KBM-7 (cell line): ENCODE data around the gene MGMT.

ENCODE experiments used
- DNase-seq: peaks from one replicate; pipeline ENCODE4 v3.0.0-alpha.2; 2015
- in situ Hi-C: fragments of 300-500 bp; cut with MboI; formaldehyde crosslinking; loops from 2 replicates; pipeline ENCODE4 v1.14.3; 2020; ENCODE audit warnings: low sequenced_read_pairs, low pct_unique_long_range_greater_than_20kb, mixed read lengths

MGMT gene

DNA sequence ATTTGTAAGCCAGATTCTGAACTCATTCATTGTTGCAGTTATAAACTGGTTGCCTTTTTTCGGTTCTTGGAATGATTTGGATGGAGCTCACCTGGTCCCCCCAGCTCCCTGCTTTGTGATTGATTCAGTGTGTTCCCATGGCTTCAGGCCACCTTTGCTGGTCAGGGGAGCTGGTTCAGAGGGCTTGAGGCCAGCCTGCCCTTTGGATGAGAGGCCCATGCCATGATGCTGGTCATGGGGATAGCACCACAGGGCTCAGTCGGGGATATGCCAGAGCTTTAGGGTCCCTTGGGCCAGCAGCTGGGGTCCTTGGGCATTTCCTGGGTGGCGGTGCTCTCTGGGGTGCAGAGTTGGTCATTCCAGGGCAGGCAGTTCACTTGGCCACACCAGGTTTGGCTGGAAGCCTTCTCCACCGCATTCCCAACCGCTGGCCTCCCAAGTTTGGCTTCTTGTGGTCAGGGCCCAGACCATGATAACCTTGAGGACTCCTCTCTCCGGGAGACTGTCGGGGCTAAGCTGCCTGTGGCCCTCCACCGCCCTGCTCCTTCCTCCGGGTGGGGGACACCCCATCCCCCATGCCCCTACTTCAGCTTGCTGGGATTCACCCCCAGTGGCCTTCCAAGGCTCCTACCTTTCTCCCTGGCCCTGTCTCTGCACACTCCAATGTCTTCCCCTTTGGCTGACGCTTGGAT, 65.1 kb downstream of the MGMT start:
- in situ Hi-C loops = no loop called here
- DNase-seq = no peak

DNA sequence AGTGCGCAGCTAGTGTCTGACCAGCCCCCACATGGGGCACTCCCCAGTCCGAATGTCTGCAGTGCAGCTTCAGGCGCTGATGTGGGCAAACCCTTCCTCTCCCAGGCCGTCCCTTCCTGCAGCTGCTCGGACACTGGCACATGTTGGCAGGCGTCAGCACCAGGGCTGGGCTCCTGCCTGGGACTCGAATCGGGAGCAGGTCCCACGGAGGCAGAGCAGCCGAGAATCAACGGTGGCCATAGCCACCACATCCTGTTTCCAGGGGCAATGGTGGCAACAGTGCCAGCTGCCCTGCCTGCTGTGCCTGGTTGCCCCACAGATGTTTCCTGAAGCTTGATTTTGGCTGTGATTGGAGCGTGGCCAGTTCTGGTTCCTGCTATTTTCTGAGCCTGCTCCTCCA, 65.8 kb downstream of the MGMT start:
- in situ Hi-C loops = no loop called here
- DNase-seq = no peak

DNA sequence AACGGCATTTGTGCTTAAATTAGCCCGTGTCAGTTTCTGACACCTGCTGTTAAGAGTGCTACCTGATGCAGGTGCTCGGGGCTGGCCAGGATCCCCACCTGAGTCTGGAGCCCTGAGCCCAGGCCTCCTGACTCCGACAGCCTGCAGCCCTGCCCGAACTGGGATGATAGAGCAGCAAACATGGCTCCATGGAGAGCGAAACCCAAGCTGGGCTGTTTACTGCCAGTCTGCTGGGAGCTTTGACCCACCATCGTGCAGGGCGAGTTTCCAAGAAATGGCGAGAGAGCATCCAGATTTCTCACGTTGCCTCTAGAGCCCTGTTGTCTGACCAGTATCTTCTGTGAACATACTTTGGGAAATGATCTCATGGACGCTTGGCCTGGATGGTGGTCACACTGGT, 66.2 kb downstream of the MGMT start:
- DNase-seq = no peak
- in situ Hi-C loops = no loop called here

DNA sequence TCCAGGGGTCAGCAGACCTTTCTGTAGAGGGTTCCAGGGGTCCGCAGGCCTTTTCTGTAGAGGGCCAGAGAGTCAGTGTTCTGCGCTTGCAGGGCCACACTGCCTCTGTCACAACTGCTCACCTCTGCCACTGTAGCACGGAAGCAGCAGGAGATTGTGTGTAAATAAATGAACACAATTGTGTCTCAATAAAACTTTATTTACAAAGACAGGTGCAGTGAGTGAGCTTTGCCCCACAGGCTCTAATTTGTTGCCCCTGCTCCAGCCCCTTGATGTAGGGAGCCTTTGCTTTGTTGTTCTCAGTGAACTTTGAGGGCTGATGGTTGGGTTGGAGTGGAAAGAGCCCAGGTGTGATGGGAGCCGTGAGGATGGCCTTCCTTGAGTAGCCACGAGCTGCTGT, 67.8 kb downstream of the MGMT start:
- no peak for DNase-seq
- in situ Hi-C loops = no loop called here

DNA sequence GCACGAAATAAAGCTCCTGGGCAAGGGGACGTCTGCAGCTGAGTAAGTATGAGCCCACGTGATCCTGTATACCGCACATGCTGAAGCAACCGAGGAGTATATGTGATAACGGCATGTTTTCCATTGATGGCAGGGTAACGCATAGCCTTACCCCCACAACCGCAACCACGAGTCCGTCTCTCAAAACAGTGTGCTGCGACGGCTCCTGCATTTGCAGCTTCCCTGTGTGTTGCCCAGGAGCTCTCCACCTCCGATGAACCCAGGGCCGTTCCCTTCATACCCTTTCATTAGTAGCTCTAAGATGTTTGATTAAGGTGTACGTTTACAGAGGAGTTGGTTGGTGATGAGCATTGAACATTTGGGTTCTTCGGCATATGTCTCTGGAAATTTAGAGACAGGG, 69.3 kb downstream of the MGMT start:
- no peak for DNase-seq
- in situ Hi-C loops = no loop called here

DNA sequence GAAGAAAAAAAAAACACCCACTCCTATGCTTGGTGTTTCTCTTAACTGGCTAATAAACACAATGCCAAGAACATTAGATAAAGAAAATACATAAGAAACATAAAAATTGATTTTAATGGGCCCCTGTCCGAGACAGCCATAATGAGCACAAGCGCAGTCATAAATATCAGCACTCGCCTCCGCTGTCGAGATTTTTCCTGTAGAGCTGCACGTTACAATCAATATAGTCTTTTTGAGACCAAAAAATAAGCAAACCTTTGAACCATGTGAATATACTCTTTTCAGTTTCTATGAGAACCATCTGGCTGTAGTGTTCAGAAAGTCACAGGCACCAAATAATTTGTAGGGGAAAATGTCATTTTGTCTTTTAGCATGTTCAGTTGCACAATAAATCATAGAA, 70.1 kb downstream of the MGMT start:
- in situ Hi-C loops = no loop called here
- DNase-seq = no peak

DNA sequence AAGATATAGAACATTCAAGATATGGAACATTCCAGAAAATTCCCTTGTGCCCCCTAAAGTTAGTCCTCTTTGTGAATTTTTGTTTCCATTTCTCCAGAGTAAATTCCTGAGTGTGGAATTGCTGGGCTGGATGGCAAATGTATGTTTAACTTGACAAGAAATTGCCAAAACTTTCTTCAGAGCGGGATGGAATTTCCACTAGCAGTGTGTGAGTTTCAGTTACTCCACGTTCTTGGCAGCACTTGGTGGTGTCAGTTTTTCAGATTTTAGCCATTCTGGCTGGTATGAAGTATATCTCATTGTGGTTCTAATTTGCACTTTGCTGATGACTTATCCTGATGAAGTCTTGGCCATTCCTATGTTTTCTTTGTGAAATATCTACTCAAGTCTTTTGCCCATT, 71.2 kb downstream of the MGMT start:
- no peak for DNase-seq
- in situ Hi-C loops = no loop called here

DNA sequence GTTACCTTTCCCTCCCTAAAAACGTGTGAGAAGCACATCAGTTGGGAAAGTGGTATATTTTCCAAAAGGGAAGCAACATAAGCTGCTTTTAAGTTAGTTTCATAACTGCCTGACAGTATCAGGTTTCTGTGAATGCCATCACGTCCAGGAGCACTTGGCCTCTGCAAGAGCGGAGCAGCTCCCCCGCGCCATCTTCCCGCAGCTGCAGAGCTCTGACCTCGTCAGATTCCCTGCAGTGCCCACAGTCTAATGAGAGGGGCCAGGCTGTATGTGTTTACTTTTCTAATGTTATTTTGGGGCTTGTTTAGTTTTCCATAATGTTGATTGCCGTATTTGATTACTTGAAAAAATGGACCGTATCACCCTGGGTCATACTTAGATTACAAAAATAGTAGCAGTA, 74.2 kb downstream of the MGMT start:
- DNase-seq = no peak
- in situ Hi-C loops = no loop called here

DNA sequence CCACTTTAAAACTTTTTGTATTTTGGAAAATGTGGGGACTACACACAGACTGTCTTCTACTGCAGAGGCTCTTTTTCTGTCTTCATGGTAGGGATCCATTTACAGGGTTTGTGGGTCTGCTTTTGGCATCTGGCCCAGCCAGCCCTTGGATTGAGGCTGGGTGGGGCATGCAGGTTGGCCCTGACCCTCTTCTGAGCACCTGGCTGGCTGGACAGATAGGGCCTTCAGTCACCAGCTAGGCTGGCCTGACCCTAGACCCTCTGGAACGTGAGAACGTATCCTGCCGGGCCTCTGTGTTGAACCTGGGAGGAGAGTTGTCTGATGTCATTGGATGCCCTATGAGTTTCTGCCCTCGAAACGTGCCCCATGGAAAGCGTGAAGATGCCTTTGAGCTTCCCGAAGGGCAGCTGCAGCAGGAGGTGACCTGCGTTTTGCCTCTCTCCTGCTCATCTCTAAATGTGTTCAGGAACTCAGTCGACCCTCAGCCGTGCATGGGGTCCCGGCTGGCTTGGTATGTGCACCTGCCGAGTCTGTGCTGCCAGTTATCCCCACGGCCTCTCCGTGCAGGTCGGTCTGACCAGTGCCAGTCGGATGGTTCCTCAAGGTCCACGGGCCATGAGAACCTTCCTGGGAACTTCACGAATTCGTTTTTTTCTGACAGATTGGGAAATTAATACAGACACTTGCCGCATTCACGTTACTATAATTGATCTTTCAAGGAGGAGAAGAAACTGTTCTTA, 74.9 kb downstream of the MGMT start:
- in situ Hi-C loops = no loop called here
- no peak for DNase-seq

DNA sequence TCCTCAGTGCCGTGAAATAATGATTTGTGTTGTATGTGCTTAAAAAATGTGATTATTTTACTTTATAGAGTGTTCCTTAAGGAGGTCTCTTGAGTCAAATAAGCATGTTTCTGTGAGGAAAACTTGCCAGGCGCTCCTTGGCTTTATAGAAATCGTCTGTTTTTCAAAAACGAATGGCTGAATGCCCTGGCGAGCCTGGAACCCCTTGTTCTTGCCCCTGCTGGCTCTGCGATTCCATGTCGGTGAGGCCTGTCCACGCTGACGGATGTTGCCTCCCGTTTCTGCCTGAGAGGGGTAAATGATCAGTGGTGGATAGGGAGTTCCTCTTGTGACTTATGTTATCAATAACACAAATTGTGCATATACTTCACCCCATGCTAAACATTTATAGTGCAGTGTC, 75.5 kb downstream of the MGMT start:
- DNase-seq = no peak
- in situ Hi-C loops = no loop called here

DNA sequence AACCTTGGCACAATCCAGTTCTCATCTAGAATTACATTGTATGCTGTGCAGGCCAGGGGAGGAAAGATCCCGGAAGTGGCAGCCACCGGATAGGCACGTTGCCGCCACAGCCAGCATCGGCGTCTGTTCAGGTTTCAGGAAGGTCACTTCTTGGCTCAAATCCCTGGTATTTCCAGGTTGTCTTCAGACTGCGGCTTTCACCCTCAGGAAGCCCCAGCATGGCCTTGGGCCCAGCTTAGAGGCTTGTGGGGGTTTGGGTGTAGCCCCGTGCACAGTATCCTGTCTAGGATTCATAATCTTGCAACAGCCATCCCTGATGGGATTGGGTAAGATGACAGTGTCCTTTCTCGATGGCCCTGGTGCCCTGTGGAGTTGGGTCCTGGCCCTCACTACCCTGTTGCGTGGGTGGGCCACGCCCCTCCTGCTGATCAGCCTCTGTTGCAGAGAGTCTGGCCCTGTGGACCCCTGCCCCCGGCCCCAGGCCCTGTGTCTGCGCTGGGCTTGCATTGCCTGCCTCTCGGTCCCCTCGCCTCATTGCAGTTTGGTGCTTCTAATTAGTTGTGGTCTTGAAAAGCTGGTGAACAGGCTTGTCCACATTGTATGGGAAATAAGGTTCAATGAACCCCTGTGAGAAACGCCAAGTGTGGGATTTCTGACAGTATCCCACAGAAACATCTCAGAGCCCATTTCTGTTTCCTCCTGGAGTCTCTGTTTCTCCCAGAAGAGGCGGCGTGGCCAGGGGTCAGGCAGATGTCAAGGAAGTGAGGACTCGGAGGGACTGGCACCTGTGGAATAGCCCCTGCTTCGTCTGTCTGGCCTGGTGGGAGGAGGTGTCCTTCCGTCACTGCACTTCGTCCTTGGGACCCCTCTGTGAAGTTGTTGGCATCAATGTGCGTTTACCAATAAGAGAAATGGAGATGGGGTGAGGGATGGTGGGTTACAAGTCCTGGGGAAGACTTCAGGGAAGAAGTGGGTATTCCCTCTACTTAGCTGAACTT, 77.5 kb downstream of the MGMT start:
- no peak for DNase-seq
- in situ Hi-C loops = no loop called here

DNA sequence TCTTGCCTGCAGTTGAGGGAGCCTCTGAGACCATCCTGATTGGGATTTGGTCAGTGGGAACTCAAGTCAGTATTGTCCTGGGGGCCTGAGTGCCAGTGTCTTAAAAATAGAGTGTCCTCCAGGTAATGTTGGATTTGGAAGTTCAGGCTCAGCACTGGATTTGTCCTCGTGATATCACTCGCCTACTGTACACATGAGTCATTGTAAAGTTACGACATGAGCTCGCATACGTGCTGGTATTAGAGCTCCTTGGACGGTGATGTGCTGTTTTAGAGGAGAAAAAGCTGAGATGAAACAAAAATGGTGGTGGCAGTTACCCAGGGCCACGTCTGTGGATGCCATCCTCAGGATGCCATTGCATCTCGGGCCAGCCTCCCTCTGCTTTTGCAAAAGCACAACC, 78.2 kb downstream of the MGMT start:
- no peak for DNase-seq
- in situ Hi-C loops = no loop called here

DNA sequence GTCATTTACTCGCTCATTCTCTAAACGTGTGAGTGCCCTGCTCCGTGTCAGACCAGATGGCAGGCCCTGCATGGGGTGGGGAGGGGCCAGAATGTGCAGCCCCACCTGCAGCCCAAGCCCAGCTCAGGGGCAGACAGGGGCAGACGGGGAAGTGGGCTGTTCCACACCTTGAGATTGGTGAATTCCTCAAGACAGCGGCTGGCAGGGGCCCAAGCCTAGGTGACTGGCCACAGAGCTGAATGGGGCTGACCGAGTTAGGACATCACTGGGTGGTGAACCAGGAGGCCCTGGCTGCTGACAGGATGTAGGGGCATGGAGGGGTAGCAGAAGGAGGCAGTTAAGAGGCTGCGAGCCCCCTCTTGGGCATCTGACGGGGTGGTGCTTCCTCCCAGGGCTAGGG, 79.1 kb downstream of the MGMT start:
- in situ Hi-C loops = no loop called here
- no peak for DNase-seq

DNA sequence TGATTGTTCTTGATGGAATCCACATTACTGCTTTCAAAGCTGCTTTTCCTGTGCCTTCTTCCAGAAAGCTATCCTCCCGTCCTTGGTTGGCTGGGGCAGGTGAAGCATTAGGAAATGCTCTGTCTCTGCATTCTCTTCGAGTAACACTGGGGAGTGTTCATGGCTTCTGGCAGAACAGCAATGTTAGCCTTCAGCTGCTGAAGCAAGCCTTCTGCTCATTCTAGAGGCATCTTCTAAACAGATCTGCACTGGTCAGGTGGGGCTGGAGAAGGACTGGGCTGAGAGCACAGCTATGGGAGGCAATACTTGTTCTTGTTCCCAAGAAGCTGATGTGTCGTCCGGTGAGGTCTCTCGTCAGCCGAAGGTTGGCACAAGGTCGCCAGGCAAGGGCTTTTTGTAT, 80.6 kb downstream of the MGMT start:
- in situ Hi-C loops = no loop called here
- DNase-seq = no peak

DNA sequence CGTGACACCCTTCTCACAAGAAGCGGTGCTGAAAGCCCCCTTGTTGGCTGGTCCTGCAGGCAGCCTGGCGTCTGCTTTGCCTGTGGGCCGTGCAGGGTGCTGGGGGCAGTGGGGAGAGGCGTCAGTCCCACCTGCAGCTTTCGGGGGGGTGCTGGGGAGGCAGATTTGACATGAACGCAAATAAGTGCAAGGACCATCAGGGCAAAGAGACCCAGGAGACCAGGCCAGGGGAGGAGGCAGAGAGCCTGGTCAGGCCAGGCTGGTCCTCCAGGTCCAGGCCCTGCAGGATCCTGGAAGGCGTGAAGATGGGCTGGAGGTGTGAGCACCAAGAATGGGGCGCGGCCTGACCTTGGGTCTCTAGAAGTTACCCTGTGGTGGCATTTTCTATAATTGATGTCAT, 81.6 kb downstream of the MGMT start:
- in situ Hi-C loops = no loop called here
- DNase-seq = no peak

DNA sequence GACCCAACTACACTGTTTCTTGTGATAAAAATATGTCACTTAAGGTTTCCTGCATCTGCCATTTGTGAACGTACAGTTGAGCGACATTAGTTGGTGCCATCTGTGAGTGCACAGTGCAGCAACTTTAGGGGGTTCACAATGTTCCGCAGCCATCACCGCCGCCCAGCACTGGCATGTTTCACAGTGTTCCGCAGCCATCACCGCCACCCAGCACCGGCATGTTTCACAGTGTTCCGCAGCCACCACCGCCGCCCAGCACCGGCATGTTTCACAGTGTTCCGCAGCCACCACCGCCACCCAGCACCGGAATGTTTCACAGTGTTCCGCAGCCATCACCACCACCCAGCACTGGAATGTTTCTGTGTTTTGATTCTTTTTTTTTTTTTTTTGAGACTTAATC, 83.0 kb downstream of the MGMT start:
- DNase-seq = no peak
- in situ Hi-C loops = no loop called here

DNA sequence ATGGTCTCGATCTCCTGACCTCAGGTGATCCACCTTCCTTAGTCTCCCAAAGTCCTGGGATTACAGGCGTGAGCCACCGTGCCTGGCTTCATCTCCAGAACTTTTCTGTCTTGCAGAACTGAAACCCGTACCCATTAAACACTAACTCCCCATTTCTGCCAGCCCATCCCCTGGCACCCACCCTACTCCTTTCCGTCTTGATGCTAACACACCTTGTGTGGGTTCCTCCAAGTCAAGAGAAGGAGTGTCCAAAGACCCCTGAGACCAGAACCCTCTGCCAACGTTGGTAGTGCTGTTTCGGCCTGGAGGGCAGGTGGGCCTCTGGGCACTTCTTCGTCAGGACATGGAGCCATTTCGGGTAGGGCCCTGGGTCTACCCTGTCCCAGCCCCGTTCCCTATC, 83.6 kb downstream of the MGMT start:
- no peak for DNase-seq
- in situ Hi-C loops = no loop called here

DNA sequence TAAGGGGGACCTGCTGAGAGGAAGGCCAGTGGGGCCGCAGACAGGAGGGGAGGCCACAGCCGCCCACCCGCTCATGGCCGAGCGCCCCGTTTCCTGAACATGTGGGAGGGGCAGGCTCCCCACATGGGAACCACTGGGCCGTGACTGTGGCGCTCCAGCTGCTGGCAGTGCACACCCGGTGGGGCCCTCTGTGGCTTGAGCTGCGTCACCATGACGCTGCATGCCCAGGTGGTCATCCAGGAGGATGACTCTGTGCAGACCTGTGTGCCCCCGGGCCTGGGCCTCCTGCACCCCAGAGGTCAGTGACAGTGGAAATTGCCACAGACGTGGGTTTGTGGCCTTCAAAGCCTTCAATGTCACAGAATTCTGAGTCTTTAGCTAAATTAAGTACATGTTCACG, 85.1 kb downstream of the MGMT start:
- no peak for DNase-seq
- in situ Hi-C loops = no loop called here

DNA sequence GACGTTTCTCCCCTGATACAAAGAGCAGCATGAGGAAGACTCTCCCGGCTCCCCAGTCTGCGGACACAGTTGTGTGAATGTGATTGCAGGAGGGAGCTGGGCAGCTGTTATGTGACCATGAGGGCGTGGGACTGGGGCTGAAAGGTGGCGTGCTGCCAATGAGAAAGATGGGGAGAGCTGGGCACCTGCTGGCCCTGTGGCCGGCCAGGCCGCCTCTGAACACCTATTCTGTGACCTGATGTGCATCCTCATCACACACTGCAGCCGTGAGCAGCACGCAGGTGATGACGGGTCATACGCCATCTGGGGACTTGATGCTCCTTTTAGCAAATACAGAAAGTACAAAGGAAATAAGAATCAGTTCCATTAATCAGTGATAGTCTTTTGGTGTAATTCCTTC, 86.9 kb downstream of the MGMT start:
- DNase-seq = no peak
- in situ Hi-C loops = no loop called here

DNA sequence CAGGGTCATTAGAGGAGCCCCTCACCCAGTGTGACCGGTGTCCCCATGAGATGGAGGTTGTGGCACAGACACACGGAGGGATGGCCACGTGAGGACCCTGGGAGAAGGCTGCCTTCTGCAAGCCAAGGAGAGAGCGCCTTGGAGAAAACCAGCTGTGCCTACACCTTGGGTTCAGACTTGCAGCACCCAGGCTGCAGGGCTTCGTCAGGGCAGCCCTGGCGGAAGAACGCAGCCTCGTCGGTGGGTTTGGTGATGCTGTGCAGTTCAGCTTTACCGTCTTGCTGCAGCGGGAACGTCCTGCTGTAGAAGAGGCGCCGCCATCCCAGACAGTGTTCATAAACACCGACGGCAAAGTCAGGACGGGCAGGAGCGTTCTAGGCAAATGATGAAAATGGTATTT, 89.3 kb downstream of the MGMT start:
- no peak for DNase-seq
- in situ Hi-C loops = no loop called here
